Activated CD4-positive, CD25-positive, alpha-beta regulatory T cell treated with anti-CD3 and anti-CD28 coated beads, Interleukin-2, amount 50 U/mL, for 16 hours (primary cell): ENCODE results near the gene CRIM1.
"Not testable (repeated sequence)": the region's sequence is repeated elsewhere in the genome, so short reads cannot be mapped to it uniquely, and the experiment has no call there.

Experiments
- DNase-seq: peaks from one replicate; pipeline ENCODE4 v3.0.0-alpha.2; 2020; ENCODE audit warnings: low read depth, low spot score

CRIM1 gene, protein sequence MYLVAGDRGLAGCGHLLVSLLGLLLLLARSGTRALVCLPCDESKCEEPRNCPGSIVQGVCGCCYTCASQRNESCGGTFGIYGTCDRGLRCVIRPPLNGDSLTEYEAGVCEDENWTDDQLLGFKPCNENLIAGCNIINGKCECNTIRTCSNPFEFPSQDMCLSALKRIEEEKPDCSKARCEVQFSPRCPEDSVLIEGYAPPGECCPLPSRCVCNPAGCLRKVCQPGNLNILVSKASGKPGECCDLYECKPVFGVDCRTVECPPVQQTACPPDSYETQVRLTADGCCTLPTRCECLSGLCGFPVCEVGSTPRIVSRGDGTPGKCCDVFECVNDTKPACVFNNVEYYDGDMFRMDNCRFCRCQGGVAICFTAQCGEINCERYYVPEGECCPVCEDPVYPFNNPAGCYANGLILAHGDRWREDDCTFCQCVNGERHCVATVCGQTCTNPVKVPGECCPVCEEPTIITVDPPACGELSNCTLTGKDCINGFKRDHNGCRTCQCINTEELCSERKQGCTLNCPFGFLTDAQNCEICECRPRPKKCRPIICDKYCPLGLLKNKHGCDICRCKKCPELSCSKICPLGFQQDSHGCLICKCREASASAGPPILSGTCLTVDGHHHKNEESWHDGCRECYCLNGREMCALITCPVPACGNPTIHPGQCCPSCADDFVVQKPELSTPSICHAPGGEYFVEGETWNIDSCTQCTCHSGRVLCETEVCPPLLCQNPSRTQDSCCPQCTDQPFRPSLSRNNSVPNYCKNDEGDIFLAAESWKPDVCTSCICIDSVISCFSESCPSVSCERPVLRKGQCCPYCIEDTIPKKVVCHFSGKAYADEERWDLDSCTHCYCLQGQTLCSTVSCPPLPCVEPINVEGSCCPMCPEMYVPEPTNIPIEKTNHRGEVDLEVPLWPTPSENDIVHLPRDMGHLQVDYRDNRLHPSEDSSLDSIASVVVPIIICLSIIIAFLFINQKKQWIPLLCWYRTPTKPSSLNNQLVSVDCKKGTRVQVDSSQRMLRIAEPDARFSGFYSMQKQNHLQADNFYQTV

GRCh38 chr2:36355151-36355889 is at the start of gene CRIM1:
Gene CRIM1, plus strand, starts transcription at chr2:36355778. Its CDS starts 515 bp downstream, at chr2:36356293.
- no peak for DNase-seq

- DNase-seq: no peak
Observed at GRCh38 chr2:36307441-36307840, 48.1 kb upstream of the CRIM1 start.

DNA sequence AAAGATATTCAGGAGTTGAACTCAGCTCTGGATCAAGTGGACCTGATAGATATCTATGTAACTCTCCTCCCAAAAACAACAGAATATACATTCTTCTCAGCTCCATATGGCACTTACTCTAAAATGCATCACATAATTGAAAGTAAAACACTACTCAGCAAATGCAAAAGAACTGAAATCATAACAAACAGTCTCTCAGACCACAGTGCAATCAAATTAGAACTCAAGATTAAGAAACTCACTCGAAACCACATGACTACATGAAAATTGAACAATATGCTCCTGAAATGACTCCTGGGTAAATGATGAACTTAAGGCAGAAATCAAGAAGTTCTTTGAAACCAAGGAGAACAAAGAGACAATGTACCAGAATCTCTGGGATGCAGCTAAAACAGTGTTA is 45.1 kb upstream of the CRIM1 start:
- not testable (repeated sequence) for DNase-seq

DNA sequence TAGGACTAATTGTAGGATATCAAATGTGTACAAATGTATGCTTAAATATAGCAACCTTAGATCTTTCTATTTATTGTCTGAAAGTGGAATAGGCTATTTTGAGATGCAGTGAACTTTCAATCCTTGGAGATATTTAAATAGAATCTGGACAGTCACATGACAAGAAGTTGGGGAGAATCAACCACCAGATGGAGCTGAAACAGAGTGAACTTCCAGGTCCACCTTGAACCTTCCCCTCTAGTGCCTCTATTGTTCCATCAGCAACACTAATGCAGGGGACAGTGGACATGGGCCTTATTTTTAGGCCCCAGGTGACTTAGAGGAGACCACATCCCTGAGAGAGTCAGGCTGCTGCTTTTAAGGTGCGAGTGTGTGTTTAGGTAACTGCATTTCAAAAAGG is 37.0 kb upstream of the CRIM1 start:
- no peak for DNase-seq

- DNase-seq: no peak
Observed at GRCh38 chr2:36322108-36322507, 33.5 kb upstream of the CRIM1 start.

- no peak for DNase-seq
Observed at GRCh38 chr2:36326286-36326685, 29.3 kb upstream of the CRIM1 start.

DNA sequence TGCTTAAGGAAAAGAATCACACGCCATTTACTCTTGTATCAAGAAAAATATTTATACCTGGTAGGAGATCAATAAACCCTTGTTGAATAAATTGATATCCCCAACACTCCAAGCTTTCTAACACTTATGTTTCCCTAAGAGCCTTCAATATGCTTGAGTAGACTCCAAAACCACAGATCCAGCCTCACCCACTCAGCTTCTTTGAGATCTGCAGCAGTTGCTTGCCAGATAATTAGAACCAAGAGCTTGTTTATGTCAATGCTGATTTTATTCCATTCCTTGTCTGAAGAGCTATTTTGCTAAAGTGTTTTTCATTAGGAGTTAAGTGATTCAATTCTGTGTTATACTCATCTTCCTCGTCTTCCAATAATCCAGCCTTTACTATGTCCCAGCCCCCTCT is 26.3 kb upstream of the CRIM1 start:
- no peak for DNase-seq

DNA sequence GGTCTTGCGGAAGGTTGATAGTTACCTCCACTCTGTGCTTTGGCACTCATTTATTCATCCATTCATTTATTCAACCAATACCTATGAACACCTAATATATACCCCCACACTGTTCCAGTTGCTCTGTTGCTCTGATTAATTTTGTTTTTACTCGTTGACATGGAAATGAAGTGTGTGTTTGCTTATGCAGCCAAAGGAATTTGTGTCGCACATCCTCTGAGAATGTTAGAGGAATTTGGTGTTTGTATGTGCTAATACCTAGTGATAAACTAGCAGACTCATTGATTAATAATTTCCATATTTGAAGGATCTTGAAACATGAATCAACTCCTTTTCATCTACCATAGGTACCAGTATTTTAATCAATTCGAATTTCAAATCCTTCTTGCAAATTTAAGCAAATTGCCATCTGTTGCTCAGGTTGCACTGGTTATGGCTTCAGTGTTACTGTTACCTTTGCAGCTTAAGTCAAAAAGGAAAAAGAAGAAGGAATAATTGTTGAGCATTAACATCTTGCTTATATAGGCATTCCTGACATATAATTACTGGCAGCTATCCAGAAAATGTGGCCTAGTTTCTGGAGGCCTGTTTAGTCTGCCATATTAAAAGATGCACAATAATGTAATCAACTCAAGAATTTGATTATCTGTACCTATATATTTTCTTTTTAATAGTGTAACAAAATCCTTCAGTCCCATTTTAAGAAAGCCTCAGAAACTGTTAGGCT is 25.7 kb upstream of the CRIM1 start:
- DNase-seq: no peak

GRCh38 chr2:36330473-36331395 is 24.8 kb upstream of the CRIM1 start:
- no peak for DNase-seq

- no peak for DNase-seq
Observed at GRCh38 chr2:36333350-36334012, 22.1 kb upstream of the CRIM1 start.

GRCh38 chr2:36335597-36335996 is 20.0 kb upstream of the CRIM1 start:
- DNase-seq: no peak

- DNase-seq: no peak
Observed at GRCh38 chr2:36336321-36336720, 19.3 kb upstream of the CRIM1 start.

- no peak for DNase-seq
Observed at GRCh38 chr2:36337354-36337753, 18.2 kb upstream of the CRIM1 start.

DNA sequence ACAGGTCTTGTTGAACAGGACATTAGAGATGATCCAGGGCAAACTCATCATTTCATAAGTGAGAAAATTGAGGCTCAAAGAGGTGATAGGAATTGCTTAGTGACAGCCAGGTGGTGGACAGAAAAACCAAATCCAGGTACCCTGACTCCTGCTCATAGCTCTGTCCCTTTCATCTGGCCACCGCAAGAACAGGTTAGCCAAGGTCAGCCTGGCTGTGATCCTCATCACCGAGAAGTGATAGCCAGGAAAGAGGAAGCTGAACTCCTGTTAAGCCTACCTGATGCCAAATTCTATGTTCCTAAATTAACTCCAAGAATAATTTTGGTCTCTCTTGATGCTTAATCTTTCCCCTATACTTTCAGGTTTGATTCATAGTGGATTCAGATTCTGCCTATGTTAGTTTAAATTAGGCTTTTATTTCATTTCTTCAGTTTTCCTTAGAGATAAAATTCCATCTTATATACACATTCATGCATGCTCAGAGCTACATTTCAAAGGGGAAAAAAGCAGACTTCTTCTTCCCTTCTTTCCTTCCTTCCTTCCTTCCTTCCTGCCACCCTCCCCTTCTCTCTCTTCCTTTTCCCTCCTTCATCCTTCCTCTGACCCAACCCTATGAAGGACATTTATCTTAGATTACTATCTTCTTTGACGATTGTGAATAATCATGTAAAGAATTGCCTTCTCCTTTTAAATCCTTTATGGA is 17.3 kb upstream of the CRIM1 start:
- DNase-seq: no peak

- no peak for DNase-seq
Observed at GRCh38 chr2:36338827-36339145, 16.8 kb upstream of the CRIM1 start.

- no peak for DNase-seq
Observed at GRCh38 chr2:36339607-36340218, 15.9 kb upstream of the CRIM1 start.

- no peak for DNase-seq
Observed at GRCh38 chr2:36343606-36344005, 12.0 kb upstream of the CRIM1 start.

- DNase-seq: no peak
Observed at GRCh38 chr2:36348721-36349120, 6.9 kb upstream of the CRIM1 start.

DNA sequence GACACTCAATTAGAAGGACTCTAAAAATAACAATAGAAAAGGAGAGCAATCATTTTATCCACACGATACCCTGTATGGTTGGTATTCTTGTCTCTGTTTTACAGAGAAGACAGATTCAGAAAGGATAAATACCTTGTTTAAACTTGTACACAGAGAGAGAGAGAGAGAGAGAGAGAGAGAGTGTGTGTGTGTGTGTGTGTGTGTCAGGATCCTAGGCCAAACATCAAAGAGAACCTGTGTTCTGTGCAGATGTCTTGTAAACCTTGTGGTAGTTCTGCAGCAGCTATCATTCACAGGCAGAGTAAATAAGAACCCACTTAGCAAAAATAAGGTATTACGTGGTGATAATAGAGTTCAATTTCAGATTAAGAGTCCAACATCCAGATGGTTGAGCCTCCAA is 4.3 kb upstream of the CRIM1 start:
- no peak for DNase-seq
